ENCODE data around the gene OPN1SW.

GRCh38 chr7:128814499-128814898, 38.9 kb upstream of the OPN1SW start:
- TF ChIP-seq POLR2A (IDR thresholded peaks at IDR 0.05), result no peak
- TF ChIP-seq, protein P1, sequence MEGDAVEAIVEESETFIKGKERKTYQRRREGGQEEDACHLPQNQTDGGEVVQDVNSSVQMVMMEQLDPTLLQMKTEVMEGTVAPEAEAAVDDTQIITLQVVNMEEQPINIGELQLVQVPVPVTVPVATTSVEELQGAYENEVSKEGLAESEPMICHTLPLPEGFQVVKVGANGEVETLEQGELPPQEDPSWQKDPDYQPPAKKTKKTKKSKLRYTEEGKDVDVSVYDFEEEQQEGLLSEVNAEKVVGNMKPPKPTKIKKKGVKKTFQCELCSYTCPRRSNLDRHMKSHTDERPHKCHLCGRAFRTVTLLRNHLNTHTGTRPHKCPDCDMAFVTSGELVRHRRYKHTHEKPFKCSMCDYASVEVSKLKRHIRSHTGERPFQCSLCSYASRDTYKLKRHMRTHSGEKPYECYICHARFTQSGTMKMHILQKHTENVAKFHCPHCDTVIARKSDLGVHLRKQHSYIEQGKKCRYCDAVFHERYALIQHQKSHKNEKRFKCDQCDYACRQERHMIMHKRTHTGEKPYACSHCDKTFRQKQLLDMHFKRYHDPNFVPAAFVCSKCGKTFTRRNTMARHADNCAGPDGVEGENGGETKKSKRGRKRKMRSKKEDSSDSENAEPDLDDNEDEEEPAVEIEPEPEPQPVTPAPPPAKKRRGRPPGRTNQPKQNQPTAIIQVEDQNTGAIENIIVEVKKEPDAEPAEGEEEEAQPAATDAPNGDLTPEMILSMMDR (IDR thresholded peaks at IDR 0.05), result no peak

Measured in testis (tissue), 2 donors.